Endothelial cell of umbilical vein (primary cell): Measurements from ENCODE around the gene NRBP1. TPM values are rescaled to one million over a fixed set of nuclear protein-coding genes. Genes with fewer than 3 reads are reported as not detected.
A peak's percentile ranks its signal among the peaks of the same experiment; 100 is the strongest.

Source experiments
- BruUV-seq: library from RNA; stranded (reverse); fragments of 400-500 nt; replicated peaks from 2 replicates; lab custom pipeline; 2021; lab: Mats Ljungman, UMichigan
- CTCF ChIA-PET: fragments of 300-600, 350-600 bp; sonication (Branson Sonifier 250); formaldehyde crosslinking; loops from one replicate; lab custom pipeline; 2021; ENCODE audit warnings: antibody characterized with exemption, inconsistent platforms; lab: Charles Lee
- POLR2A ChIA-PET: fragments of 300-600, 350-600 bp; sonication (Branson Sonifier 250); formaldehyde crosslinking; loops from one replicate; lab custom pipeline; 2021; ENCODE audit warnings: antibody characterized with exemption, inconsistent platforms; lab: Charles Lee
- DNase-seq: peaks from one replicate; pipeline ENCODE4 v3.0.0-alpha.2; 2011; ENCODE audit warnings: low read depth, low spot score
- FAIRE-seq: peaks from 2 replicates; lab custom pipeline; 2011; peaks lifted over from hg19 to GRCh38; lab: Jason Lieb, UNC
- H2AFZ ChIP-seq: 2 replicates; pipeline ENCODE4 v1.6.0; 2012; ENCODE audit warnings: low read depth, low read length, control low read depth, inconsistent platforms
- H3K27ac ChIP-seq: 2 replicates; pipeline ENCODE4 v1.5.1; 2011; ENCODE audit warnings: low read depth, mild to moderate bottlenecking, control low read depth, low read length, moderate library complexity; ENCODE audit not compliant: insufficient read depth
- H3K27me3 ChIP-seq, 2 experiments: 2 replicates each; pipeline versions ENCODE4 v1.6.0 to v1.6.1; 2011; ENCODE audit warnings: low read length in 2 of 2, mixed read lengths in 1 of 2; ENCODE audit not compliant: control insufficient read depth in 2 of 2, insufficient read depth in 2 of 2
- H3K36me3 ChIP-seq, 2 experiments: 2 replicates in 1 of 2; 3 replicates in 1 of 2; pipeline ENCODE4 v1.5.1; 2011; ENCODE audit warnings: low read length in 2 of 2, mild to moderate bottlenecking in 1 of 2, moderate library complexity in 1 of 2; ENCODE audit not compliant: control insufficient read depth in 2 of 2, insufficient read depth in 2 of 2; ENCODE audit errors: extremely low read depth in 1 of 2
- H3K4me1 ChIP-seq: 3 replicates; pipeline ENCODE4 v1.5.1; 2011; ENCODE audit warnings: mild to moderate bottlenecking, low read length; ENCODE audit not compliant: control insufficient read depth, insufficient read depth; ENCODE audit errors: extremely low read depth
- H3K4me2 ChIP-seq: 2 replicates; pipeline ENCODE4 v1.6.1; 2011; ENCODE audit warnings: low read length, control low read depth, mixed read lengths; ENCODE audit not compliant: insufficient read depth
- H3K4me3 ChIP-seq, 3 experiments: fragments of 200-600 bp in 1 of 3; sonication (generic), shearing (Covaris generic) in 1 of 3; replicated peaks in 1 of 3; 2 replicates each; pipeline ENCODE4 v1.5.1; 2011 to 2016; ENCODE audit warnings: control low read depth in 3 of 3, low read length in 3 of 3, mild to moderate bottlenecking in 2 of 3, inconsistent platforms in 1 of 3, low read depth in 1 of 3, moderate library complexity in 1 of 3; ENCODE audit not compliant: insufficient read depth in 1 of 3
- H3K79me2 ChIP-seq: 2 replicates; pipeline ENCODE4 v1.6.0; 2012; ENCODE audit warnings: low read length, inconsistent platforms; ENCODE audit not compliant: control insufficient read depth, insufficient read depth
- H3K9ac ChIP-seq: replicated peaks from 2 replicates; pipeline ENCODE3; 2011; ENCODE audit warnings: low read length, control low read depth; ENCODE audit not compliant: insufficient read depth; ENCODE audit errors: extremely low read depth
- H3K9me1 ChIP-seq: replicated peaks from 3 replicates; pipeline ENCODE4 v1.6.0; 2011; ENCODE audit warnings: mild to moderate bottlenecking, low read length; ENCODE audit not compliant: control insufficient read depth, insufficient read depth; ENCODE audit errors: extremely low read depth
- H3K9me3 ChIP-seq: replicated peaks from 2 replicates; pipeline ENCODE4 v1.5.1; 2012; ENCODE audit warnings: low read length, inconsistent platforms; ENCODE audit not compliant: control insufficient read depth, insufficient read depth
- H4K20me1 ChIP-seq: replicated peaks from 2 replicates; pipeline ENCODE3; 2011; ENCODE audit warnings: mild to moderate bottlenecking, low read length; ENCODE audit not compliant: control insufficient read depth, insufficient read depth; ENCODE audit errors: extremely low read depth
- EZH2 ChIP-seq: IDR thresholded peaks from 2 replicates; pipeline ENCODE4 v1.6.1; 2012; ENCODE audit warnings: borderline replicate concordance, low read depth, mild to moderate bottlenecking, moderate library complexity, low read length, inconsistent platforms; ENCODE audit not compliant: severe bottlenecking
- FOS ChIP-seq: IDR thresholded peaks from 2 replicates; pipeline ENCODE4 v1.6.1; 2011; ENCODE audit warnings: mild to moderate bottlenecking, low read length, moderate library complexity, borderline replicate concordance; ENCODE audit not compliant: insufficient read depth
- GATA2 ChIP-seq: IDR thresholded peaks from 2 replicates; pipeline ENCODE4 v1.7.0; 2011; ENCODE audit warnings: low read depth, mild to moderate bottlenecking, moderate library complexity, mixed read lengths, low read length; ENCODE audit not compliant: insufficient read length, insufficient read depth
- JUN ChIP-seq: IDR thresholded peaks from 2 replicates; pipeline ENCODE4 v1.6.1; 2011; ENCODE audit warnings: borderline replicate concordance, low read depth; ENCODE audit not compliant: insufficient read length, insufficient read depth
- MAX ChIP-seq: IDR thresholded peaks from 2 replicates; pipeline ENCODE4 v1.6.1; 2011; ENCODE audit not compliant: insufficient read depth, insufficient read length
- MYC ChIP-seq: IDR thresholded peaks from one replicate; pipeline ENCODE4 v1.6.1; 2011; ENCODE audit warnings: mild to moderate bottlenecking, low read depth, low read length
- POLR2A ChIP-seq: IDR thresholded peaks from 2 replicates; pipeline ENCODE4 v1.6.1; 2012; ENCODE audit warnings: low read depth, mild to moderate bottlenecking, control low read depth, low read length
- POLR2AphosphoS5 ChIP-seq: IDR thresholded peaks from 2 replicates; pipeline ENCODE4 v1.6.1; 2012; ENCODE audit warnings: low read depth, mild to moderate bottlenecking, control low read depth, low read length, moderate library complexity; ENCODE audit not compliant: insufficient read depth
- dilution Hi-C: fragments of 300-500 bp; cut with MboI; formaldehyde crosslinking; loops from one replicate; pipeline ENCODE4 v1.15.0; 2019; ENCODE audit warnings: low sequenced_read_pairs; ENCODE audit not compliant: extremely low pct_ligation_motif_present
- intact Hi-C: fragments of 100-400 bp; cut with micrococcal nuclease; formaldehyde crosslinking; loops from one replicate; pipeline ENCODE4 v1.10.0; 2022
- polyA plus RNA-seq, 4 experiments: library from polyadenylated mRNA; depleted of rRNA in 3 of 4; stranded (reverse) in 3 of 4; unstranded in 1 of 4; fragments of >200 nt; gene quantifications; 2 replicates each; pipeline versions ENCODE4 v1.2.1 to v1.2.3, GENCODE V29; 2011 to 2012; ENCODE audit warnings: missing spikeins in 1 of 4
- total RNA-seq: library from RNA; stranded (reverse); gene quantifications from 2 replicates; pipeline ENCODE4 v1.2.3, GENCODE V29; 2021
- TF ChIP-seq, protein P1 (sequence below), 2 donors: IDR thresholded peaks; 1 replicate in 1 of 2; 2 replicates in 1 of 2; pipeline ENCODE4 v1.5.1; 2011; ENCODE audit warnings: low read length in 2 of 2, mild to moderate bottlenecking in 2 of 2, moderate library complexity in 2 of 2, control low read depth in 1 of 2, inconsistent platforms in 1 of 2, low read depth in 1 of 2; ENCODE audit not compliant: insufficient read depth in 1 of 2; ENCODE audit errors: extremely low read depth in 1 of 2

NRBP1 gene
- total and polyA plus RNA-seq, 2 donors (not counting 3 experiments of a cell fraction or from before 2014, with no cell fraction given), result 130 to 169 TPM

- dilution Hi-C loops (no loop called here), intact Hi-C loops (no loop called here)
- TF ChIP-seq EZH2, result no peak
- TF ChIP-seq JUN, result no peak
- no peak for TF ChIP-seq MAX
- TF ChIP-seq POLR2A, result no peak
- TF ChIP-seq FOS, result no peak
- TF ChIP-seq POLR2AphosphoS5, result no peak
- TF ChIP-seq, protein P1, sequence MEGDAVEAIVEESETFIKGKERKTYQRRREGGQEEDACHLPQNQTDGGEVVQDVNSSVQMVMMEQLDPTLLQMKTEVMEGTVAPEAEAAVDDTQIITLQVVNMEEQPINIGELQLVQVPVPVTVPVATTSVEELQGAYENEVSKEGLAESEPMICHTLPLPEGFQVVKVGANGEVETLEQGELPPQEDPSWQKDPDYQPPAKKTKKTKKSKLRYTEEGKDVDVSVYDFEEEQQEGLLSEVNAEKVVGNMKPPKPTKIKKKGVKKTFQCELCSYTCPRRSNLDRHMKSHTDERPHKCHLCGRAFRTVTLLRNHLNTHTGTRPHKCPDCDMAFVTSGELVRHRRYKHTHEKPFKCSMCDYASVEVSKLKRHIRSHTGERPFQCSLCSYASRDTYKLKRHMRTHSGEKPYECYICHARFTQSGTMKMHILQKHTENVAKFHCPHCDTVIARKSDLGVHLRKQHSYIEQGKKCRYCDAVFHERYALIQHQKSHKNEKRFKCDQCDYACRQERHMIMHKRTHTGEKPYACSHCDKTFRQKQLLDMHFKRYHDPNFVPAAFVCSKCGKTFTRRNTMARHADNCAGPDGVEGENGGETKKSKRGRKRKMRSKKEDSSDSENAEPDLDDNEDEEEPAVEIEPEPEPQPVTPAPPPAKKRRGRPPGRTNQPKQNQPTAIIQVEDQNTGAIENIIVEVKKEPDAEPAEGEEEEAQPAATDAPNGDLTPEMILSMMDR (IDR thresholded peaks at IDR 0.05; ENCODE audit: extremely low read depth in 1 of 2, insufficient read depth in 1 of 2, low read depth in 1 of 2, low read length in 2 of 2), result no peak
- no peak for TF ChIP-seq GATA2
- no peak for TF ChIP-seq MYC
- Histone ChIP-seq H3K4me2 (peak overlapping the region; percentile 94), H2AFZ (no peak overlapping the region), H3K4me3 (no peak overlapping the region), H3K4me1 (peaks cover 17% of the 10 kb centered on the region), H3K79me2 (peaks cover 21% of the 10 kb centered on the region), H3K27ac (no peak overlapping the region), H3K9me3 (no peaks in the 10 kb centered on the region), H3K9ac (no peak overlapping the region), H3K27me3 (no peaks in the 10 kb centered on the region), H3K36me3 (peaks cover 22 to 56% of the 10 kb centered on the region in 2 experiments), H3K9me1 (no peaks in the 10 kb centered on the region), H4K20me1 (no peaks in the 10 kb centered on the region)
- CTCF ChIA-PET, result no interaction called here
- no peak for DNase-seq
- POLR2A ChIA-PET, result no interaction called here
- FAIRE-seq, result no peak
- BruUV-seq, result no TSS peak
These were observed 49.6 kb upstream of the NRBP1 start for GRCh38 chr2:27378809-27379290.
